ENCODE results near the gene DIS3L2.

The DIS3L2 gene

GRCh38 chr2:232184346-232184745 lies 222.8 kb downstream of the DIS3L2 start:
- no peak for TF ChIP-seq CTCF (IDR thresholded peaks at IDR 0.05; ENCODE audit: low read depth, low read length)
- no peak for DNase-seq (ENCODE audit: extremely low read depth, low read depth)

GRCh38 chr2:232190796-232191195 lies 229.3 kb downstream of the DIS3L2 start:
- no peak for TF ChIP-seq CTCF (IDR thresholded peaks at IDR 0.05; ENCODE audit: low read depth, low read length)

DNA sequence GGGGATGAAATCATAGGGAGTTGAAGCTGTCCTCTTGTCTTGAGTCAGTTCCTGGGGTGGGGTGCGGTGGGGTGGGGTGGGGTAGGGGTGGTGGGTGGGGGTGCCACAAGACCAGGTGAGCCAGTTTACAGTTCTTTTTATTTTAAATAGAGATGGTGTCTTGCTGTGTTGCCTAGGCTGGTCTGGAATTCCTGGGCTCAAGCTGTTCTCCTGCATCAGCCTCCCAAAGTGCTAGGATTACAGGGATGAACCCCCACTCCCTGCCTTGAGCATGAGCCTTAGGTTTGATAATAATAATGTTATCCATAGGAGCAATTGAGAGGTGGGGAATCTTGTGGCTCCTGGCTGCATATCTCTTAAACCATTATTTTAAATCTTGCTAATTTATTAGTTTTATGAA lies 234.0 kb downstream of the DIS3L2 start:
- DNase-seq (ENCODE audit: extremely low read depth, low read depth) = no peak
- TF ChIP-seq CTCF (IDR thresholded peaks at IDR 0.05; ENCODE audit: low read depth, low read length) = no peak

More at GRCh38 chr2:232190796-232191195, 229.3 kb downstream of the DIS3L2 start:
- DNase-seq (ENCODE audit: extremely low read depth, low read depth) = no peak

DNA sequence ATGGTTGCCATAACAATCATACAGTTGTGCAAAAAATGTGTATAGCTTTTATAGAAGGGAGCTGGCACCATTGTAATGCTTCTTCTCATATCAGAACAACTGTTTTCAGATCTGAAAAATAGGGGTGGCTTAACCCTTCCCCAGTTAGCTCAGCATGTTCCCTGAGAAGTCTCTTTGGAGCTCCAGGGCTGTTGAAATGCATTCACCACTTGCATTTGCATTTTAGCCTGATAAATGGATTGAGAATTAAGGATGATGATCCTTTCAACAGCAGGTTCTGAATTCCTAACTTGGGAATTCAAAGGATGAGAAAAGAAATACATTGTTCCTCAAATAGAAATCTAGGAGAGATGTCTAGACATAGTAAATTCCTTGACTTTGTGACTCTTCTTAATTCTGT lies 235.3 kb downstream of the DIS3L2 start:
- TF ChIP-seq CTCF (IDR thresholded peaks at IDR 0.05; ENCODE audit: low read depth, low read length) = no peak
- no peak for DNase-seq (ENCODE audit: extremely low read depth, low read depth)

DNA sequence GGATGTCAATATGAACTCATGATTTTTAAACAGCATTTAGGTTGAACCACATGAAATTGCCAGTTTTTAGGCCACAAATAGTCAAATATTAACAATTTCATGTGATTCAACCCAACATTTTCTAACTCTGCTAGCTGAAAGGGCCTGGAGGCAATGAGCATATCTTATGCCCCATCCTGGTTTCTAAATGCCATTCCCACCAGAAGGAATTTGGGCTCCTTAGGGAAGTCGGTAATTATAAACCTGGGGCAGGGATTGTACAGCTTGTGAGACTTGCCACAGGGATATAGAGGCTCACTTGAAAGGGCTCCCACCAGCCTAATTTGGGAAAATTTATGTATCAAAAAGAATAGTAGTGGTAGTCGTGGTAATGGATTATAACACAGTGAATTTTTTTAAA lies 238.7 kb downstream of the DIS3L2 start:
- DNase-seq (ENCODE audit: extremely low read depth, low read depth) = no peak
- no peak for TF ChIP-seq CTCF (IDR thresholded peaks at IDR 0.05; ENCODE audit: low read depth, low read length)

DNA sequence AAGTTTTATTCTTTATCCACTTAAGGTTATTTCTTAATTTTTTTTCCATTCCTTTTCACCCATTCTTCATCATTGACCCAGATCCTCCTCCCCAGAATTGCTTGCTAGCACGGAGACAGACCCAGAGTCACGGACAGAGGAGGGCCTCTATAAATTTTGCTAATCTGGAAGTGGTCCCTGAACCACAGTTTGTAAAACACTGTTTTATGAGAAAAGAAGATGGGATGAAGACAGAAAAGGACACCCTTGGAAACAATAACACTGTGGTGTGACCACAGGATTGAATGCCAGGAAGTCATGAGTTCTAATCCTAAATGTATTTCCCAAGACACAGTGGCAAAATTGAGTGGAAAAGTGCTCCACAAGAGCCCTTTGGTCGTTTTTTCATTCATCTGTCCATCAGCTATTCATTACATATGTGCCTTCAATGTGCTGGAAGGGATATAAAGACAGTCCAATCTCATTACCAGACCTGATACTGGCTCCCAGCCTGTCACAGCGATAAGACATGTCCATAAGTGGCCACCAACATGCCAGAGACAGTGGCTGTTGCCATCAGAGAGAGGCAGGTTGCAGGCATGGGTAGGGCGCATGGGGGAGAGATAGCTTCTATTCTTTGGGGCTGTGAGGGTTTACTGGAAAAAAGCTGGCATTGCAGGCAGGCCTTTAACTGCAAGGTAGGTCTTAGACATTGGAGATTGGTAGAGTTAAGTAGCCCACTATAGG lies 241.8 kb downstream of the DIS3L2 start:
- TF ChIP-seq CTCF (IDR thresholded peaks at IDR 0.05; ENCODE audit: low read depth, low read length) = no peak

DNA sequence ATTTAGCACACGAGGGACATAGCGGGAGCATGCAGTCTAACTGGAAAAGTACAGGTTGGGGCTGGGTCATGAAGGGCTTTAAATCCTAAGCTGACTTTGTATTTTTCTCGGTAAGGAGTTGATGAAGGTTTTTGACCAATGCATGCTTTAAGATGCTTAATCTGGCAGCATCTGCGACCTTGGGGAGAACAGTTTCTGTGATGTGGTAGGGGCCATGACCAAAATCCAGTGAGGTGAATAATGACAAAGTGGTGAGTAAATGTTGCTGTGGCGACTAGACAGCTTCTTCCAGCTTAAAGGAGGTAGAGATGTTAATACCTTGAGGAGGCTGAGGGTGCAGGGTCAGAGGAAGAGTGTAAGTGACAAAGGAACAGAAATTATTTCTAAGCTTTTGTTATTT lies 242.4 kb downstream of the DIS3L2 start:
- no peak for TF ChIP-seq CTCF (IDR thresholded peaks at IDR 0.05; ENCODE audit: low read depth, low read length)
- no peak for DNase-seq (ENCODE audit: extremely low read depth, low read depth)

More for the DNA sequence above, 241.8 kb downstream of the DIS3L2 start:
- DNase-seq (ENCODE audit: extremely low read depth, low read depth) = no peak

All from AG09319 (cell line).